ENCODE data around the gene PDXP.

DNA sequence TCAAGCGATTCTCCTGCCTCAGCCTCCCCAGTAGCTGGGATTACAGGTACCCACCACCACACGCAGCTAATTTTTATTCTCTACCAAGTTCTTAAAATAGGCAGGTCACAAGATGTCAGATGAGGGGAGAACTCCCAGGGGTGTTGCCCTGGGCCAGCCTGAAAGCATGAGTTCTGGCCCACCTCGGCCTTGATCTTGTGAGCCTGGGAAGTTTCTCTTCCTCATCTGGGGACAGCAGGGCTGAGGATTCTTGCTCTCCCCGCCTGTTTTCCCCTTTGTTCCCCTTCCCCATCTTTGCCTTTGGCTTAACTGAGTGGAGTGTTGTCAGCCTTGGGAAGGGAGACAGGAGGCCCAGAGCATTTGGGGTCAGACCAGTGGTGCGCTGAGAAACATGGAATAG is 3.5 kb downstream of the PDXP start:
- TF ChIP-seq, protein P1, sequence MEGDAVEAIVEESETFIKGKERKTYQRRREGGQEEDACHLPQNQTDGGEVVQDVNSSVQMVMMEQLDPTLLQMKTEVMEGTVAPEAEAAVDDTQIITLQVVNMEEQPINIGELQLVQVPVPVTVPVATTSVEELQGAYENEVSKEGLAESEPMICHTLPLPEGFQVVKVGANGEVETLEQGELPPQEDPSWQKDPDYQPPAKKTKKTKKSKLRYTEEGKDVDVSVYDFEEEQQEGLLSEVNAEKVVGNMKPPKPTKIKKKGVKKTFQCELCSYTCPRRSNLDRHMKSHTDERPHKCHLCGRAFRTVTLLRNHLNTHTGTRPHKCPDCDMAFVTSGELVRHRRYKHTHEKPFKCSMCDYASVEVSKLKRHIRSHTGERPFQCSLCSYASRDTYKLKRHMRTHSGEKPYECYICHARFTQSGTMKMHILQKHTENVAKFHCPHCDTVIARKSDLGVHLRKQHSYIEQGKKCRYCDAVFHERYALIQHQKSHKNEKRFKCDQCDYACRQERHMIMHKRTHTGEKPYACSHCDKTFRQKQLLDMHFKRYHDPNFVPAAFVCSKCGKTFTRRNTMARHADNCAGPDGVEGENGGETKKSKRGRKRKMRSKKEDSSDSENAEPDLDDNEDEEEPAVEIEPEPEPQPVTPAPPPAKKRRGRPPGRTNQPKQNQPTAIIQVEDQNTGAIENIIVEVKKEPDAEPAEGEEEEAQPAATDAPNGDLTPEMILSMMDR (IDR thresholded peaks at IDR 0.05; ENCODE audit: poor library complexity, severe bottlenecking), result no peak
- TF ChIP-seq, protein P2, sequence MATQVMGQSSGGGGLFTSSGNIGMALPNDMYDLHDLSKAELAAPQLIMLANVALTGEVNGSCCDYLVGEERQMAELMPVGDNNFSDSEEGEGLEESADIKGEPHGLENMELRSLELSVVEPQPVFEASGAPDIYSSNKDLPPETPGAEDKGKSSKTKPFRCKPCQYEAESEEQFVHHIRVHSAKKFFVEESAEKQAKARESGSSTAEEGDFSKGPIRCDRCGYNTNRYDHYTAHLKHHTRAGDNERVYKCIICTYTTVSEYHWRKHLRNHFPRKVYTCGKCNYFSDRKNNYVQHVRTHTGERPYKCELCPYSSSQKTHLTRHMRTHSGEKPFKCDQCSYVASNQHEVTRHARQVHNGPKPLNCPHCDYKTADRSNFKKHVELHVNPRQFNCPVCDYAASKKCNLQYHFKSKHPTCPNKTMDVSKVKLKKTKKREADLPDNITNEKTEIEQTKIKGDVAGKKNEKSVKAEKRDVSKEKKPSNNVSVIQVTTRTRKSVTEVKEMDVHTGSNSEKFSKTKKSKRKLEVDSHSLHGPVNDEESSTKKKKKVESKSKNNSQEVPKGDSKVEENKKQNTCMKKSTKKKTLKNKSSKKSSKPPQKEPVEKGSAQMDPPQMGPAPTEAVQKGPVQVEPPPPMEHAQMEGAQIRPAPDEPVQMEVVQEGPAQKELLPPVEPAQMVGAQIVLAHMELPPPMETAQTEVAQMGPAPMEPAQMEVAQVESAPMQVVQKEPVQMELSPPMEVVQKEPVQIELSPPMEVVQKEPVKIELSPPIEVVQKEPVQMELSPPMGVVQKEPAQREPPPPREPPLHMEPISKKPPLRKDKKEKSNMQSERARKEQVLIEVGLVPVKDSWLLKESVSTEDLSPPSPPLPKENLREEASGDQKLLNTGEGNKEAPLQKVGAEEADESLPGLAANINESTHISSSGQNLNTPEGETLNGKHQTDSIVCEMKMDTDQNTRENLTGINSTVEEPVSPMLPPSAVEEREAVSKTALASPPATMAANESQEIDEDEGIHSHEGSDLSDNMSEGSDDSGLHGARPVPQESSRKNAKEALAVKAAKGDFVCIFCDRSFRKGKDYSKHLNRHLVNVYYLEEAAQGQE (IDR thresholded peaks at IDR 0.05; ENCODE audit: borderline replicate concordance), result no peak
- TF ChIP-seq EZH2 (IDR thresholded peaks at IDR 0.05; ENCODE audit: borderline replicate concordance, insufficient read depth, low read length, poor library complexity, severe bottlenecking) (no peak), POLR2AphosphoS5 (IDR thresholded peaks at IDR 0.05) (no peak), MXI1 (conservative IDR thresholded peaks at IDR 0.05; ENCODE audit: poor library complexity, severe bottlenecking) (no peak), RAD21 (conservative IDR thresholded peaks at IDR 0.05) (no peak), SMC3 (conservative IDR thresholded peaks at IDR 0.05; ENCODE audit: poor library complexity) (no peak)

Data from neural cell (in vitro differentiated cells).